T1000 (cell line): ENCODE results near the gene MT1A.

Experiments
- DNase-seq: peaks from one replicate; lab custom pipeline; 2025; ENCODE audit warnings: mixed read lengths; lab: John Stamatoyannopoulos, UW

The MT1A gene

DNA sequence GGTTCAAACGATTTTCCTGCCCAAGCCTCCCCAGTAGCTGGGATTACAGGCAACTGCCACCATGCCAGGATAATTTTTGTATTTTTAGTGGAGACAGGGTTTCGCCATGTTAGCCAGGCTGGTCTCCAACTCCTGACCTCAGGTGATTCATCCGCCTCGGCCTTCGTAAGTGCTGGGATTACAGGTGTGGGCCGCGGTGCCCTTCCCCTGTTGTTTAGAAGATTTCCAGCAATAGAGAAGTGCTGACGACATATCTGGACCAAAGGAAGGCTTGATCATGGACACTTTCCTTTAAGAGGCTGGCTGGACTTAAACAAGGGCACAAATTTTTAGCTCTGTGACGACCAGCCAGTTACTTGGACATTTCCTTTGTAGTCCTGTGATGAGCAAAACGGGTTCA is 7.3 kb upstream of the MT1A start:
- no peak for DNase-seq

DNA sequence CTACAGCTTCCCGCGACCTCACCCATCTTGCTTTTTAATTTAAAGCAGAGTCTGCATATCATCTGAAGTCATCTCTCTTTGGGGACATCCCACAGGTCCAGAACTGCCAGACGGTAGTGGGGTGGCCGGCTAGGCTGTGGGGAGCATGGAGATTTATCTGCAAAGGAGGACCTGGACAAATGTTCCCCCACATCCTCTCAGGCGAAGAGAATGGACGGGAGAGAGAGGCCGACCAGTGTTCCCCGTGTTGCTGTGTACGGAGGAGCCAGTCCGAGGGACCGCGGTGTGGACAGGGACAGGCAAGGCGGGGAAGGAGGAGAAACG is 6.7 kb upstream of the MT1A start:
- DNase-seq = no peak

DNA sequence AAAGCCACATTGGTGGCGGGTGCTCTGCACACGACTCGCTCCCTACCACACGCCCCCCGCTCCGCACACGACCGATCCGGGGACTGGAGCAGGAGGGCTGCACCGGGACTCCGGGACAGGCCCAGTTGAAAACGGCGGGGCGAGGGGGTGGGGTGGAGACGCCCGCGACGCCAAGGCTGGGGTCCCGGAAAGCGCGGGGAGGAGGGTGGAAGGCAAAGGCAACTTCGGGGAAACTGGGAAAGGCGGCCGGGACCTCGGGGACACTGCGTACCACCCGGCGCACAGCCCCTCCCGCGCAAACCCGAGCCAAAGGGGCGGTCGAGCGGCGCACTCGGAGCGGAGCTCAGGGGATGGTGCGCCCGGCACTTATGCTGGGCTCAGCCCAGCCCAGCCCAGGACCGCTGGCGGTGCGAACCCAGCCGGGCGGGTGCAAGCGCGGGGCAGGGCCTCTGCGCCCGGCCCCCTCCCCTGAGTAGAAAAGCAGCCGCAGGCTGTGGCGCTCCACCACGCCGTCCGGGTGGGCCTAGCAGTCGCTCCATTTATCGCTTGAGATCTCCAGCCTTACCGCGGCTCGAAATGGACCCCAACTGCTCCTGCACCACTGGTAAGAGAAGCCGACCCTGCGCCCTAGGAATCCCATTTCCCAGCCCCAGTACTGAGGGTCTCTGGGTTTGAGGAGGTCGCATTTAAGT is 6.2 kb upstream of the MT1A start, which contains the start of gene MT1M:
Gene MT1M, plus strand, starts transcription at position 504 of the 692 bp plus-strand sequence. Its CDS starts 73 bp downstream, at position 577.
- DNase-seq = no peak

DNA sequence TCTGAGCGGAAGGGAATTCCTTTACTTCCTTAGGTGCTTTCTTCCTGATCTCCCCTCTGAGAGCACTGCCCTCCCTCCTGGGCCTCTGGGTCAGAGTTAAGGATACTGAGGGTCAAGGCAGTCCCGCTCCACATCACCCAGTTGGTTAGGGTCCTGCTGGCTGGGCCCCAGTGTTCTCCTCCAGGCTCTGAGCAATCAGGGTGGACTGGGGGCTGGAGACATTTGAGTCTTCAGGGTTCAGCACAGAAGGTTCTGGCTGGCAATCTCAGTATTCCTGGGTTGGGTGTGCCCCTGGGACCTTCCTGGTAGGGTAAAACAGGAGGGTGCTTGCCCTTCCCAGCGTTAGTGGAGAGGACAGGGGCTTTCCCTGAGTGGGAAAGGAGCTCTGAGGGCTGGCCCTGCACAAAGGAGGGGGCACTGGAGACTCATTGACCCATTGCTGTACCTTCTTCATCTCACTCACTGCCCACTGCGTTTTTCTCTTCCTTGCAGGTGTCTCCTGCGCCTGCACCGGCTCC is 5.6 kb upstream of the MT1A start:
- no peak for DNase-seq

DNA sequence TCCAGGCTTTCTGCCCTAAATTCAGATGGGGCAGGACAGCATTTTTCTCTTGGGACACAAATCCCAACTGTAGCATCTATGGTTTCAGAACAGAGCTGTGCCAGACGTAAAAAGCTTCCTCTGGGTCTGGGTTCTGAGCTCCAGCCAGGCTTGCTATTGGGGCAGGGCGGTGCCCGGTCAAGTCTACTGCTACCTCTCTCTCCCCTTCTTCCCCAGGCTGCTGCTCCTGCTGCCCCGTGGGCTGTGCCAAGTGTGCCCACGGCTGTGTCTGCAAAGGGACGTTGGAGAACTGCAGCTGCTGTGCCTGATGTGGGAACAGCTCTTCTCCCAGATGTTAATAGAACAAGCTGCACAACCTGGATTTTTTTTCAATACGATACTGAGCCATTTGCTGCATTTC is 4.9 kb upstream of the MT1A start:
- no peak for DNase-seq

DNA sequence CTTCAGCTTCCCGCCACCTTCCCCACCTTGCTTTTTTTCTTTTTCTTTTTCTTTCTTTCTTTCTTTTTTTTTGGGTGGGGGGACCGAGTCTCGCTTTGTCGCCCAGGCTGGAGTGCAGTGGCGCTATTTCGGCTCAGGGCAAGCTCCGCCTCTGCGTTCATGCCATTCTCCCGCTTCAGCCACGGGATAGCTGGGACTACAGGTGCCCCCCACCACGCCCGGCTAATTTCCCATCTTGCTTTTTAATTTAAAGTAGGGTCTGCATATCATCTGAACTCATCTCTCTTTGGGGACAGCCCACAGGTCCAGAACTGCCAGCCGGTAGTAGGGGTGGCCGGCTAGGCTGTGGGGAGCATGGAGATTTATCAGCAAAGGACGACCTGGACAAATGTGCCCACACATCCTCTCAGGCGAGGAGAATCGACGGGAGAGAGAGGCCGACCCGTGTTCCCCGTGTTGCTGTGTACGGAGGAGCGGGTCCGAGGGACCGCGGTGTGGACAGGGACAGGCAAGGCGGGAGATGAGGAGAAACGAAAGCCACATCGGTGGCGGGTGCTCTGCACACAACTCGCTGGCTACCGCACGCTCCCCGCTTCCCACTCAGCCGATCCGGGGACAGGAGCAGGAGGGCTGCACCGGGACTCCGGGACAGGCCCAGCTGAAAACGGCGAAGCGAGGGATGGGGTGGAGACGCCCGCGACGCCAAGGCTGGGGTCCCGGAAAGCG is 3.6 kb upstream of the MT1A start:
- no peak for DNase-seq

DNA sequence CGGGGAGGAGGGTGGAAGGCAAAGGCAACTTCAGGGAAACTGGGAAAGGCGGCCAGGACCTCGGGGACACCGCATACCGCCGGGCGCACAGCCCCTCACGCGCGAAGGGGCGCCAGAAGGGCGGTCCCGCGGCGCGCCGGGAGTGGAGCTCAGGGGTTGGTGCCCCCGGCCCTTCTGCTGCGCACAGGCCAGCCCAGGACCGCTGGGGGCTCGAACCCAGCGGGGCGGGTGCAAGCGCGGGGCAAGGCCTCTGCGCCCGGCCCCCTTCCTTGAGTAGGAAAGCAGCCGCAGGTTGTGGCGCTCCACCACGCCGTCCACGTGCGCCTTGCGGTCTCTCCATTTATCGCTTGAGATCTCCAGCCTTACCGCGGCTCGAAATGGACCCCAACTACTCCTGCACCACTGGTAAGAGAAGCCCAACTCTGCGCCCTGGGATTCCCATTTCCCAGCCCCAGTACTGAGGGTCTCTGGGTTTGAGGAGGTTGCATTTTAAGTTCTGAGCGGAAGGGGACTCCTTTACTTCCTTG is 3.0 kb upstream of the MT1A start:
- DNase-seq = no peak

DNA sequence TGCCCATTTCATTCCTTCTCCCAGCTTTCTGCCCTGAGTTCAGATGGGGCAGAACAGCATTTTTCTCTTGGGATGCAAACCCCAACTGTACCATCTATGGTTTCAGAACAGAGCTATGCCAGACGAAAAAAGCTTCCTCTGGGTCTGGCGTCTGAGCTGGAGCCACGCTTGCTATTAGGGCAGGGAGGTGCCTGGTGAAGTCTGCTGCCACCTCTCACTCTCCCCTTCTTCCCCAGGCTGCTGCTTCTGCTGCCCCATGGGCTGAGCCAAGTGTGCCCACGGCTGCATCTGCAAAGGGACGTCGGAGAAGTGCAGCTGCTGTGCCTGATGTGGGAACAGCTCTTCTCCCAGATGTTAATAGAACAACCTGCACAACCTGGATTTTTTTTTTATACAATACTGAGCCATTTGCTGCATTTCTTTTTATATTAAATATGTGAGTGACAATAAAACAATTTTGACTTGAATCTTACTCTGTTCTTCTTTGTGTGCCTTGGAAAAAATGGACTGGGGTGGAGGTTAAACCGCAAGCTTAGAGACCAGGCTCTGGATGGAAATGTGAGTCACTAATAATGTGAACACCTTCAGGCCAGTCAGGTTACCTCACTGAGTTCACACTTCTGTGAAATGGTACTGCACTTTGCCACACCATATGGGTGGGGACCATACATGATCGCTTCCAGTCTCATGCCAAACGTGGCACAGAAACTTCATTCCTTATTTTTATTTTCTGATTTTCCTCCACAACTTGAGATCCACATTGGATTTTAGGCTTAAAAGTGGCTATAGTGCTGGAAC is 1.7 kb upstream of the MT1A start:
- no peak for DNase-seq

DNA sequence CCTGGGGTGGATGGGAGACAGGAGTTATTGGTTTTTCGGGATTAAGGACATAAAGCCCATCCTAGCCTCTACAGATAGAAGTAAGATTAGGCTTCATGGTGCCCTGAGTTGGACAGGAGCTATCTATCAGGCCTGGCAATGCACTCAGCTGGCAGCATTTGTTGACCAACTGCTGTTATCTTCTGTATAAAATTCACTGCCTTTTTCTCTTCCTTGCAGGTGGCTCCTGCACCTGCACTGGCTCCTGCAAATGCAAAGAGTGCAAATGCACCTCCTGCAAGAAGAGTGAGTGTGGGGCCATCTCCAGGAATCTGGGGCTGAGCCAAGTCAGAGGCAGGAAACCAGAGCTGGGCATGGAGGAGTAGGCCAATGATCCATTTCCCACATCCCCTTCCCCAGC is 579 bp downstream of the MT1A start:
- DNase-seq = no peak

DNA sequence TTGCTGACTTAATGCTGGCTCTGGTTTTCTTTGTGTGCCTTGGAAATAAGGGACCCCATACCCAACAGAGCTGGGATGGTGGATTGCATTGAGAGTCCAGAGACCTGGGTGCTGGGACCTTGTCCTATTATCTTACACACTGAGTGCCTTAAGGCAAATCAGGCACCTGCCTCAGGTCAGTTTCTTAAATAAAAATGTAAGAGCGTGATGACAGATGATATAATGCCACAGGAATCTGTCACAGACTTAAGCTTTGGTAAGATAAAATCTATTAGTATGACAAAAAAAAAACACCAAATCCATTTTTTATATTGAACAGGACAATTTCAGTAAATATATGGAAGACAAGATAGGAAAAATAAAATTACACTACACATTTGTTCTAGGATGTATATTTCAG is 1.6 kb downstream of the MT1A start:
- DNase-seq = no peak

DNA sequence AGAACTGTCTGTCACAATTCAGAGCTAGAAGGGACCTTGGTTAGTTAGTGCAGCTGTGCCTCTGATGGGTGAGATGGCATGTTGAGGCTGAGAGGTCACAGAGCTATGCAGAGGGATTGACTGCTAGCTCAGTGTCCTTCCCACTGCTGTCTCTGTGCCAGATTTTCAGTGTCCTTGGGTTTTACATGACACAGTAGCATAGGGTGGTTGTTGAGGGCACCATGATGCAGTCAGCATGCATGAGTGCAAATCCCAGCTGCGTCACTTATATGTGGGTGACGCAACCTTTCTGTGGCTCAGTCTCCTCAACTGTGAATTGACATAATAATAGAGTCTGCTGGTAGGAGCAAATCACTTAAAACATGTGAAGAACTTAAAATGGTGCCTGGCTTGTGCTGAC is 2.7 kb downstream of the MT1A start:
- no peak for DNase-seq

DNA sequence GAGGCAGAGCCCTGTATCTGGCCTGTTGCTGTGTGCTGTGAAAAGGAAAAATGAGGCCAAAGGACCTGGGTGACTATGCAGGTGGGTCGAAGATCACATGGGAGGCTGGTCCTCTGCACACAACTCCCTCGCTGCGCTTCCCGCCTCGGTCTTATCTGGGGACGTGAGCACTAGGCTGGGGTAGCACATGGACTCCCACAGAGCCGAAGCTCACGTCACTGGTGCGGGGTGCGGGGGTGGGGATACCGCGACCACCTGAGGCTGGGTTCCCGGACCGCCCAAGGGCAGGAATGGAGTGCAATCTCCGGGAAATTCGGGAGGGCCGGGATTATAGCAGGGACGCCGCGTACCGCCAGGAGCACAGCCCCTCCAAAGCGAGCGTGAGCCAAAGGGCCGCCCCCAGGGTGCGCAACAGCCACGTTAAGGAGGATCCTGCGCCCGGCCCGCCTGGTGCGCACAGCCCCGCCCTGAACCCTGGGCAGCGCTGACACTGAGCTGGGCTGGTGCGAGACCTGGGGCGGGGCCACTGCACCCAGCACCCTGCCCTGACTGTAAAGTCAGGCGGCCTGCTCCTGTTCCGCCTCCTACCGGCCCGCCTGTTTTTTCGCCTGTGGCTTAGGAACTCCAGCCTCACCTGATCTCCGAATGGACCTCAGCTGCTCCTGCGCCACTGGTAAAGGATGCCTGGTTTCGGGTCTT is 4.8 kb downstream of the MT1A start:
- DNase-seq = no peak

DNA sequence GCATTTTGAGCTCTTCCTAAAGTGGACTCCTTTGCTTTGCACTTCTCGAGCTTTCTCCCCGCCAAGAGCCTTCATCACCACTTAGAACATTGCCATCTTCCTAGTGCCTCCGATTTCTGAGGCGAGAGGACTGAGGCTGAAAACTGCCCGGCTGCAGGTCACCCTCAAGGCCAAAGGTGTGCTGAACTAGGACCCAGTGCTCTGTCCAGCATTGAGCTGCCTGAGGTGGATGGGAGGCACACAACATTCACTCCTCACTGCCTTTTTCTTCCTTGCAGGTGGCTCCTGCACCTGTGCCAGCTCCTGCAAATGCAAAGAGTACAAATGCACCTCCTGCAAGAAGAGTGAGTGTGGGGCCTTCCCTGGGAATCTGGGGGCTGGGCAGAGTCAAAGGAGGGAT is 5.4 kb downstream of the MT1A start:
- DNase-seq = no peak

DNA sequence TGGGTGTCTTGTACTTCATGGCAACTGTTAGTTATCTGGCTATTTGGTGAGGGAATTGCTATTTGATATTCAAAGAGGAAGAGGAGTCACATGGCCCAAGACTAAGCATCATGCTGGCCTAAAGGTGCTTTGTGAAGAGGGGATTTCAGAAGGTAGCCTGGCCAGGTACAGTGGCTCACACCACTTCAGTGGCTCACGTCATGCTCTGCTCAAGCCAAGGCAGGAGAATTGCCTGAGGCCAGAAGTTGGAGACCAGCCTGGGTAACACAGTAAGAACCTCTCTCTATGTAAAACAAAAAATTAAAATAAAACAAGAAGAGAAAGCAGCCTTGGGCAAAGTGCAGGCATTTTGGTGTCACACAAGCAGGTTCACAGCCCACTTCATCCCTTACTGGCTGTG is 6.8 kb downstream of the MT1A start:
- DNase-seq = no peak

DNA sequence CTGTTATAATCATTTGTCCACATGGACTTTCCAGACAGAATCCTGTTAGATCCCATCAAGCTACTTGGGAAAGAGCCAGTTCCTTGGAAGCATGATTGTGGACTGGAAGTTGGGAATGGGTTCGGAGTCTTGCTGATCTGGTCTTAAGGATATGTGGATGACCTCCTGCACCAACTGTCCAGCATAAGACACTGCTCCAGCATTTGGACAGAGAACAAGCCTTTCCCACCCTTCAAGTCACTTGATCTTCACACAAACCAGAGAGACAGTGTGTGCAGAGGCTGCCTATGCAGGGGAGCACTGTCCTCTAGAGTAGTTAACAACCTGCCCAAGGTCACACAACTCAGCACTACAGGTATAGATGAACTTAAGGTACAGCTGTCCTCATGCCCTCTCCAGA is 7.4 kb downstream of the MT1A start:
- DNase-seq = no peak

DNA sequence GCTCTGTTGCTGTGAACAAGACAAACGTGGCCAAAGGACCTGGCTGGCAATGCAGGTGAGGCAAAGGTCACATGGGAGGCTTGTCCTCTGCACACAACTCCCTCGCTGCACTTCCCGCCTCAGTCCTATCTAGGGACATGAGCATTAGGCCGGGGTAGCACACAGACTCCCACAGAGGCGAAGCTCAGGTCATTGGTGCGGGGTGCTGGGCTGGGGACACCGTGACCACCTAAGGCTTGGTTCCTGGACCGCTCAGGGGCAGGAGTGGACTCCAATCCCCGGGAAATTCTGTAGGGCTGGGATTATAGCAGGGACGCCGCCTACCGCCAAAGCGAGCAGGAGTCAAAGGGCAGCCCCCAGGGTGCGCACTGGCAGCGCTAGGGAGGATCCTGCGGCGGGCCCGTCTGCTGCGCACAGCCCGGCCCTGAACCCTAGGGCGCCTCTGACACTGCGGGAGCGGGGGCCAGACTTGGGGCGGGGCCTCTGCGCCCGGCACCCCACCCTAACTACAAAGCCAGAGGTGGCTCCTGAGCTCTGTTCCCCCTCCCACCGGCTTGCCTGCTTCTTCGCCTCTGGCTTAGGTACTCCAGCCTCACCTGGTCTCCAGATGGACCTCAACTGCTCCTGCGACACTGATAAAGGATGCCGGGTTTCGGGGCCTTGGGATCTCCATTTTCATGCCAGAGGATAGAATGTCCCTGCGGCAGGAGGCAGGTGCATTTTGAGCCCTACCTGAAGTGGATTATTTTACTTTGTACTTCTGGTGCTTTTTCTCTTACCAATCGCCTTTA is 9.4 kb downstream of the MT1A start:
- no peak for DNase-seq

DNA sequence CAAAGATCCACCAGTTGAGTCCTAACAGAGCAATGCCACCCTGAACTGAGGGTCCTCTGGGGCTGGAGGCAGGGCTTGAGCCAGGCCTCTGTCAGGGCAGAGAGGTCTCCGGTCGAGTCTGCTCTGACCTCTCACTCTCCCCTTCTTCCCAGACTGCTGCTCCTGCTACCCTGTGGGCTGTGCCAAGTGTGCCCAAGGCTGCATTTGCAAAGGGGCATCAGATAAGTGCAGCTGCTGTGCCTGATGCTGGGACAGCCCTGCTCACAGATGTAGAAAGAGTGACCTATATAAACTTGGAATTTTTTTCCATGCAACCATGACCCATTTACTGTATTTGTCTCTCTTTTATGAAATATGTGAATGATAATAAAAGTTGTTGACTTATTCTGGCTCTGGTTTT is 10.8 kb downstream of the MT1A start:
- no peak for DNase-seq

DNA sequence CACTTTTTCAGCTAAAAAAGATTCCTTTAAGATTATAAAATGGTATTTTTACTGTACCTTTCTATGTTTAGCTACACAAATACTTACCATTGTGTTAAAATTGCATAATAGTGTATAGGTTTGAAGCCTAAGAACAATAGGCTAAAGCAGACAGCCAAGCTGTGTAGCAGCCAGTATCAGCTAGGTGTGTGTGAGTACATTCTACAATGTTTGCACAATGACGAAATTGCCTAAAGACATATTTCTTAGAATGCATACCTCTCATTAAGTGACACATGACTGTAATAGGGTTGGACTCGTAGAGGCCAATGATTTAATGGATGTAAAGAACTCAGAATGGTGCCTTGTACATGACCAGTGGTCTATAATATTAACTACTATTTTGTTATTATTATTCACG is 11.4 kb downstream of the MT1A start:
- no peak for DNase-seq

DNA sequence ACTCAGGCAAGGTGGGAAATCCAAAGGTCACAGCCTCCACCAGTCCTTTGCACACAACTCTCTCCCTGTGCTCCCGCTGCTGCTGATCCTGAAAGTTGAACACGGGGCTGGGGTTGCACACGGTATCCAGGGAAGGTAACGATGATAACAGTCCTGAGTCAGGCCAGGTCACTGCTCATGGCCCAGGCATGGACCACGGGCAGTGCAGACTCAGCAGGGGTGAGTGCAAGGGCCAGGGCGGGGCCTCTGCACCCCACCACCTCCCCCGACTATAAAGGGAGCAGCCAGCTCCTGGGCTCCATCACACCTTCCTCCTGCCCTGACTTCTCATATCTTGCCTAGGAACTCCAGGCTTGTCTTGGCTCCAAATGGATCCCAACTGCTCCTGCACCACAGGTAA is 13.1 kb downstream of the MT1A start, which contains the start of gene MT1B:
Gene MT1B, plus strand, starts transcription at position 301 of the 400 bp plus-strand sequence. Its CDS starts 68 bp downstream, at position 369.
- DNase-seq = no peak

DNA sequence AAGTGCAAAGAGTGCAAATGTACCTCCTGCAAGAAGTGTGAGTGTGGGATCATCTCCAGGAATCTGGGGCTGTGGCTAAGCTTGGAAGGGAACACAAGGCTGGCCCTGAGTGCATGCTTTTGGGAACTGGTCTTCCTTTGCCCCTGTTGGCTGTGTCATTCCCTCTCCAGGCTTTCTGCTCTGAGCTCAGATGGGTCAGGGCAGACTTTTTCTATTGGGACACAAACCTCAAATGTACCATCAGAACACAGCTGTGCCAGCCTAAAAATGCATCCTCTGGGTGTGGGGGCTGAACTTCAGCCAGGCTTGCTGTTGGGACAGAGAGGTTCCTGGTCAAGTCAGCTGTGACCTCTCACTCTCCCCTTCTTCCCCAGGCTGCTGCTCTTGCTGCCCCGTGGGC is 14.1 kb downstream of the MT1A start:
- no peak for DNase-seq

DNA sequence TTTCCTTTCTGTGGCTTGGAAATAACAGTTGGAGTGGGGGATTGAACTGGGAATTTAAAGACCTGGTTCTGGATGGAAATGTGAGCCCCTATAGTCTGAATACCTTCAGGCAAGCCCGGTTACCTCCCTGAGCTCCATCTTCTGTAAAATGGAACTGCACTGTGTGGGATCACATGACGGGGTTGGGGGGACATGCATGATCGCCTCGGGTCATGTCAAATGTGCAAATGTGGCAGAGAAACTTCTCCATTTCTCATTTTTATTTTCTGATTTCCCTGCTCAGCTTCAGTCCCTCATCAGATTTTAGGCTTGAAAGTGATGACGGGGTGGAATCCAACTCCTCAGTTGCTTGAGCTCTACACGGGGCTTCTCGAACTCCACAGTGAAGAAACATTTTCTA is 14.8 kb downstream of the MT1A start:
- no peak for DNase-seq
